B cell (primary cell): ENCODE measurements around the gene UCP2. TPM values are rescaled to one million over a fixed set of nuclear protein-coding genes. Genes with fewer than 3 reads are reported as not detected.

ENCODE experiments used
- ATAC-seq: fragments of 200-7000 bp; cut with Tn5 transposase; one replicate; pipeline ENCODE4 v1.10.0; 2021; ENCODE audit warnings: low read depth, mild to moderate bottlenecking, moderate number of reproducible peaks, moderate library complexity
- CTCF ChIA-PET: fragments of 350-600 bp; sonication (Branson Sonifier 250); formaldehyde crosslinking; loops from one replicate; lab custom pipeline; 2021; ENCODE audit warnings: antibody characterized with exemption, inconsistent platforms; lab: Charles Lee
- POLR2A ChIA-PET: fragments of 350-600 bp; sonication (Branson Sonifier 250); formaldehyde crosslinking; loops from one replicate; lab custom pipeline; 2021; ENCODE audit warnings: antibody characterized with exemption; lab: Charles Lee
- DNase-seq: peaks from one replicate; pipeline ENCODE4 v3.0.0; 2013
- H2AFZ ChIP-seq: 2 replicates; pipeline ENCODE4 v1.6.1; 2012; ENCODE audit warnings: mild to moderate bottlenecking, low read depth, low read length; ENCODE audit not compliant: insufficient read depth, poor library complexity, severe bottlenecking
- H3K27ac ChIP-seq, 2 donors: 1 replicate in 1 of 2; 2 replicates in 1 of 2; pipeline ENCODE4 v1.5.1; 2012 to 2013; ENCODE audit warnings: low read length in 2 of 2, mild to moderate bottlenecking in 2 of 2, moderate library complexity in 1 of 2
- H3K27me3 ChIP-seq, 4 experiments: fragments of 200-600 bp in 1 of 4; sonication (generic) in 1 of 4; replicated peaks in 1 of 4; 1 replicate in 2 of 4; 2 replicates in 2 of 4; pipeline versions ENCODE4 v1.6.1 to v1.7.0; 2013 to 2016; ENCODE audit warnings: low read length in 3 of 4, mild to moderate bottlenecking in 2 of 4, mixed read lengths in 1 of 4, moderate library complexity in 1 of 4; ENCODE audit not compliant: insufficient read depth in 4 of 4, control insufficient read depth in 3 of 4; ENCODE audit errors: control extremely low read depth in 1 of 4
- H3K36me3 ChIP-seq, 2 experiments: replicated peaks in 1 of 2; 1 replicate in 1 of 2; 2 replicates in 1 of 2; pipeline versions ENCODE4 v1.6.1 to v1.7.1; 2013; ENCODE audit warnings: low read length in 1 of 2; ENCODE audit not compliant: insufficient read depth in 2 of 2, control insufficient read depth in 1 of 2; ENCODE audit errors: control extremely low read depth in 1 of 2, extremely low read depth in 1 of 2
- H3K4me1 ChIP-seq, 2 donors: fragments of 200-600 bp in 1 of 2; sonication (generic) in 1 of 2; 1 replicate in 1 of 2; 2 replicates in 1 of 2; pipeline versions ENCODE4 v1.5.1 to v1.6.1; 2013 to 2017; ENCODE audit warnings: low read length in 2 of 2; ENCODE audit not compliant: control insufficient read depth in 2 of 2, insufficient read depth in 2 of 2
- H3K4me2 ChIP-seq: replicated peaks from 2 replicates; pipeline ENCODE3; 2012; ENCODE audit warnings: mild to moderate bottlenecking, low read depth, low read length; ENCODE audit not compliant: poor library complexity, severe bottlenecking
- H3K4me3 ChIP-seq, 5 experiments: fragments of 200-600 bp in 1 of 5; sonication (generic) in 1 of 5; 1 replicate in 3 of 5; 2 replicates in 2 of 5; pipeline versions ENCODE4 v1.5.1 to v1.7.0; 2011 to 2016; ENCODE audit warnings: low read length in 4 of 5, mild to moderate bottlenecking in 4 of 5, low read depth in 2 of 5, control low read depth in 1 of 5, moderate library complexity in 1 of 5; ENCODE audit not compliant: insufficient read depth in 1 of 5; ENCODE audit errors: control extremely low read depth in 1 of 5, extremely low read depth in 1 of 5
- H3K79me2 ChIP-seq: fragments of 200-600 bp; sonication (generic); one replicate; pipeline ENCODE4 v1.6.0; 2016; ENCODE audit warnings: low read length; ENCODE audit not compliant: control insufficient read depth, insufficient read depth
- H3K9ac ChIP-seq: fragments of 200-600 bp; sonication (generic); 2 replicates; pipeline ENCODE4 v1.6.1; 2017; ENCODE audit warnings: mild to moderate bottlenecking, low read length, moderate library complexity
- H3K9me3 ChIP-seq, 3 donors: one replicate each; pipeline versions ENCODE4 v1.6.1 to v1.7.1; 2013; ENCODE audit warnings: low read length in 2 of 3; ENCODE audit not compliant: control insufficient read depth in 2 of 3, insufficient read depth in 1 of 3; ENCODE audit errors: control extremely low read depth in 1 of 3
- H4K20me1 ChIP-seq: 2 replicates; pipeline ENCODE4 v1.6.0; 2012; ENCODE audit warnings: mild to moderate bottlenecking, low read length; ENCODE audit not compliant: insufficient read depth, control insufficient read depth, poor library complexity, severe bottlenecking
- H3K27ac Mint-ChIP-seq: one replicate; pipeline ENCODE4 v1.8.0; 2021; ENCODE audit warnings: mixed read lengths
- H3K27me3 Mint-ChIP-seq: one replicate; pipeline ENCODE4 v1.8.0; 2021; ENCODE audit warnings: mixed read lengths
- H3K4me1 Mint-ChIP-seq: one replicate; pipeline ENCODE4 v1.8.0; 2021; ENCODE audit warnings: mixed read lengths
- H3K4me3 Mint-ChIP-seq: one replicate; pipeline ENCODE4 v1.8.0; 2021; ENCODE audit warnings: mixed read lengths
- H3K9me3 Mint-ChIP-seq: one replicate; pipeline ENCODE4 v1.8.0; 2022; ENCODE audit warnings: mixed read lengths; ENCODE audit not compliant: insufficient read depth
- EZH2 ChIP-seq: IDR thresholded peaks from 2 replicates; pipeline ENCODE4 v1.6.1; 2012; ENCODE audit warnings: borderline replicate concordance, low read depth, mild to moderate bottlenecking, moderate library complexity, low read length; ENCODE audit not compliant: insufficient read depth, poor library complexity, severe bottlenecking
- WGBS: methylation state at CpG from one replicate; pipeline ENCODE4 v1.1.5; 2013; ENCODE audit warnings: missing lambda C conversion rate; ENCODE audit not compliant: insufficient coverage; 5-methylcytosine and 5-hydroxymethylcytosine counted together
- intact Hi-C: fragments of 100-400 bp; cut with micrococcal nuclease; formaldehyde crosslinking; loops from one replicate; pipeline ENCODE4 v1.10.0; 2022
- polyA plus RNA-seq: library from polyadenylated mRNA; depleted of rRNA; stranded (reverse); fragments of >200 nt; gene quantifications from 2 replicates; pipeline ENCODE4 v1.2.3, GENCODE V29; 2012
- total RNA-seq, 2 donors: library from RNA; stranded (reverse); fragments of 120-200 nt in 1 of 2; gene quantifications; 1 replicate in 1 of 2; 2 replicates in 1 of 2; pipeline versions ENCODE4 v1.2.3 to v1.2.4, GENCODE V29; 2013 to 2022
- TF ChIP-seq, protein P1 (sequence below): fragments of 200-600 bp; IDR thresholded peaks from one replicate; pipeline ENCODE4 v1.8.0; 2022; ENCODE audit warnings: antibody characterized with exemption, mild to moderate bottlenecking

The UCP2 gene
- total and polyA plus RNA-seq, 2 donors (not counting 1 experiment from before 2014, with no cell fraction given) = 613 to 697 TPM

DNA sequence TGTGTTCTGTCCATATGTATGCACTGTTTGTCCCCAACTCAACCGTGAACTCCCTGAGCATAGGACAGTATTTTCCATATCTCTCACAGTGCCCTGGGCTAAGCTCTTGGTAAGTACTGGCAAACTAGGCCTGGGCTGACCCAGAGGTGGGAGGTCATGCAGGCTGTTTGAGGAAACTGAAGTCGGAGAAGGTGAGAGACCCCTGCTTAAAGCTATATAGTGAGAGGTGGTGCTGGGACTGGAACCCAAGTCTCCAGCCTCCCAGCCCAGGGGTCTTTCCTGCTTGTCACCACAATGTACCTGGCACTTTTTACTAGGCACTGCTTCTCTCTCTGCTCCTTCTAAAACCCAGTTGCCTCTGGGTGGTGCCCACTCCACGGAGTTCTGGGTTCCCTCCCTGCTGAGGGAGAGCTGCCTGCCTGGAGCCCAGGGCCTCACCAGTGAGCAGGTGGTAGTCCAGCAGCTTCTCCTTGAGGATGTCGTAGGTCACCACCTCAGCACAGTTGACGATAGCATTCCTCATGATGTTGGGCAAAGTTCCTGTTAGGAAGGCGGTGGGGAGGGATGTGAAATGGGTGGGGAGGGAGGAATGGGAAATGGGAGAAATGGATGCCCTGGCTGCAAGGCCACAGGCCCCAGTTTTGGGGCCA lies 21.5 kb upstream of the UCP2 start:
- ATAC-seq = no peak

DNA sequence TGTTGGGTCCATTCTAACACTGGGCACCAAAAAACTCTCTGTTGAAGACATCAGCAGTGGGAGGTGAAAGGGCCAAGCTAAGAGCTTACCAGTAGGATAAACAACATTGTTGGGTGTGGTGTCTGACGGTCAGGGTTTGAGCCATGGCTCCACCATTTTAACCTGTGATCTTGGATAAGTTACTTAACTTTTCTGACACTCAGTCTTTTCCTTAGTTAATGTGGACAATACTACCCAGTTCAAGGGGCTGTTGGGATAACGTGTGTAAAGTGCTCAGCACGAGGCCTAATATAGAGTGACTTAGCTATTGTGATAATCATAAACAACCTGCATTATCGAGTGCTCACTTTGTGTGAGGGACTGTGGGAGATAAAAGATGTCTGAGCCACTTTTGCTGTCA lies 20.2 kb upstream of the UCP2 start:
- no peak overlapping the region for H3K4me3 Mint-ChIP-seq
- CTCF ChIA-PET = interaction anchor here (0.9 to 1.9 kb wide), 5 partner anchors 9 to 29 kb away, joined by 3 to 6 read pairs (median 5); no protein-coding TSS in a partner anchor

More for the DNA sequence above, 21.5 kb upstream of the UCP2 start:
- Histone ChIP-seq H3K4me2 (no peak overlapping the region), H3K27ac (no peak overlapping the region), H3K4me3 (no peak overlapping the region), H4K20me1 (no peaks in the 10 kb centered on the region), H3K27me3 (no peaks in the 10 kb centered on the region), H3K36me3 (peaks cover 0 to 14% of the 10 kb centered on the region in 2 experiments), H3K79me2 (no peaks in the 10 kb centered on the region), H2AFZ (no peak overlapping the region), H3K4me1 (peaks cover 30 to 36% of the 10 kb centered on the region in 2 donors), H3K9me3 (no peaks in the 10 kb centered on the region), H3K9ac (no peak overlapping the region)
- intact Hi-C loops = no loop called here
- Mint-ChIP-seq H3K4me3 (no peak overlapping the region), H3K4me1 (peaks cover 55% of the 10 kb centered on the region), H3K27me3 (no peaks in the 10 kb centered on the region), H3K9me3 (no peaks in the 10 kb centered on the region), H3K27ac (no peak overlapping the region)
- no peak for DNase-seq
- TF ChIP-seq, protein P1, sequence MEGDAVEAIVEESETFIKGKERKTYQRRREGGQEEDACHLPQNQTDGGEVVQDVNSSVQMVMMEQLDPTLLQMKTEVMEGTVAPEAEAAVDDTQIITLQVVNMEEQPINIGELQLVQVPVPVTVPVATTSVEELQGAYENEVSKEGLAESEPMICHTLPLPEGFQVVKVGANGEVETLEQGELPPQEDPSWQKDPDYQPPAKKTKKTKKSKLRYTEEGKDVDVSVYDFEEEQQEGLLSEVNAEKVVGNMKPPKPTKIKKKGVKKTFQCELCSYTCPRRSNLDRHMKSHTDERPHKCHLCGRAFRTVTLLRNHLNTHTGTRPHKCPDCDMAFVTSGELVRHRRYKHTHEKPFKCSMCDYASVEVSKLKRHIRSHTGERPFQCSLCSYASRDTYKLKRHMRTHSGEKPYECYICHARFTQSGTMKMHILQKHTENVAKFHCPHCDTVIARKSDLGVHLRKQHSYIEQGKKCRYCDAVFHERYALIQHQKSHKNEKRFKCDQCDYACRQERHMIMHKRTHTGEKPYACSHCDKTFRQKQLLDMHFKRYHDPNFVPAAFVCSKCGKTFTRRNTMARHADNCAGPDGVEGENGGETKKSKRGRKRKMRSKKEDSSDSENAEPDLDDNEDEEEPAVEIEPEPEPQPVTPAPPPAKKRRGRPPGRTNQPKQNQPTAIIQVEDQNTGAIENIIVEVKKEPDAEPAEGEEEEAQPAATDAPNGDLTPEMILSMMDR = no peak
- TF ChIP-seq EZH2 = no peak
- CTCF ChIA-PET = interaction anchor here (1.0 to 2.2 kb wide), 7 partner anchors 9 to 40 kb away, joined by 3 to 11 read pairs (median 4); no protein-coding TSS in a partner anchor
- WGBS = 91% methylated on average over 4 of the region's 6 CpGs
- POLR2A ChIA-PET = interaction anchor here (2.5 kb wide), 1 partner anchor 23 kb away, joined by 21 read pairs; the partner anchor contains the start of gene UCP2

More for the DNA sequence above, 20.2 kb upstream of the UCP2 start:
- H3K4me2 ChIP-seq = no peak overlapping the region
- H4K20me1 ChIP-seq = no peaks in the 10 kb centered on the region
- no peak overlapping the region for H3K9ac ChIP-seq
- H3K79me2 ChIP-seq = no peaks in the 10 kb centered on the region
- peak overlapping the region; percentile 39 for H3K27ac Mint-ChIP-seq
- peaks cover 55% of the 10 kb centered on the region for H3K4me1 Mint-ChIP-seq
- H3K27ac ChIP-seq = no peak overlapping the region
- H3K9me3 ChIP-seq = no peaks in the 10 kb centered on the region
- no peaks in the 10 kb centered on the region for H3K9me3 Mint-ChIP-seq
- POLR2A ChIA-PET = interaction anchor here (1.3 kb wide), 1 partner anchor 29 kb away, joined by 3 read pairs; no protein-coding TSS in a partner anchor
- peaks cover 0 to 14% of the 10 kb centered on the region in 2 experiments for H3K36me3 ChIP-seq
- WGBS = no CpG with 5 or more reads among the region's 4 CpGs
- no peak for ATAC-seq
- no peak overlapping the region for H2AFZ ChIP-seq
- intact Hi-C loops = no loop called here
- no peaks in the 10 kb centered on the region for H3K27me3 Mint-ChIP-seq
- peaks cover 36 to 41% of the 10 kb centered on the region in 2 donors for H3K4me1 ChIP-seq
- no peak overlapping the region for H3K4me3 ChIP-seq
- H3K27me3 ChIP-seq = no peaks in the 10 kb centered on the region
- DNase-seq = no peak
- no peak for TF ChIP-seq EZH2
- TF ChIP-seq, protein P1 = no peak
